CD4-positive, alpha-beta T cell treated with Interleukin-6 for 4 hours (primary cell): ENCODE data around the gene VPS26C.

ENCODE experiments used
- DNase-seq: peaks from one replicate; pipeline ENCODE4 v3.0.0-alpha.2; 2020; ENCODE audit warnings: mixed read lengths

VPS26C gene

GRCh38 chr21:37200641-37201480 lies 66.3 kb downstream of the VPS26C start:
- DNase-seq: no peak

DNA sequence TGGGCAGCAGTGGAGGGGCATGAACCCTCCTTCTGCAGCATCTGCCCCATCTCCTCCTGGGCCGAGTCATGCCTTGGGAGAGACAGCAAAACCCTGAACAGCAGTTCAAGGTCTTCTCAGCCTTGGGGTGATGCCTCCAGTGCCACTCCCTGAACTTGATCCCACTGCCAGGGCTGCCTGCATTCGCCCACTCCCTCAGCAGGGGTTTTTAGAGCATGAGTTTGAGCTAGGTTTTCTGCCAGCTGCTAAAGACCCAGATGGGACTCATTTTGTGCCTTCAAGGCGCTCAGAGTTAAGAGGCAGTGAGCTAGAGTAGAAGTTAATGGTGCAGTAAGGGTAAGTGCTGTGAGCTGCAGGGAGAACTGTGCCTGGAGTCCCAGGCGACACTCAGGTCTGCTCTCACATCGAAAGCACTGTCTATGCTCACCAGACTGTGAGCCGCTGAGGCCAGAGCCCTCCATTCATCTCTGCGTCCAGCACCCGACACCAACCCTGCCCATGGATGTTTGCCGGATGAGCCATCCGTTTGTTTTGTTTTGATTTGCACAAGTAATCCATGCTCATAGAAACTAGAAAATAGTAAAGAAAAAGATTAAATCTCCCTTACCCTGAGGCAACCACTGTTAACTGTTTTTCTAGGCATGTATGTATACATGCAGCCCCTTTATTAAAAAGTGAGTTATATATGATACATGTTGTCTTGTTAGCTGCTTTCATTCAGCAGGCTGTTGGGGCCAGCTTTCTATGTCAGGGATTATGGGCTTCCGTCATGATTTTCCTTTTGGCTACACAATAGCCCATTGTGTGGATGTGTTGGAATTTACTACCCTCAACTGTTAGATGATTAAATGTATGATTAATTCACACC lies 67.8 kb downstream of the VPS26C start:
- no peak for DNase-seq

DNA sequence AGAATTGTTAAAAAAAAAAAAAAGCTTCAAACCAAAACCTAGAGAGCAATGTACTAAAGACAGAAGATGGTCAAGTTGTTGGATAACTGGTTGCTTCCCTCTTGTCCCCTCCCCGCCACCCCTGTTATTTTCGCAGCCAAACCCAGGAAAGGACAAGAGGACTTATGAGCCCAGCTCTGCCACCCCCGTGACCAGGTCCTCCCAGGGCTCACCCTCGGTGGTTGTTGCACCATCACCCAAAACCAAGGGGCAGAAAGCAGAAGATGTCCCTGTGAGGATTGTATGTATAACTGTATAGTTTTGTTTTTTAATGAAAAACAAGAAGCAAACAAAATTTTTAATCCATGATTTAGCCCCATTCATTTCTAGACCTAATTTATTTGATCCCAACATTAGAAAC lies 69.4 kb downstream of the VPS26C start:
- no peak for DNase-seq

DNA sequence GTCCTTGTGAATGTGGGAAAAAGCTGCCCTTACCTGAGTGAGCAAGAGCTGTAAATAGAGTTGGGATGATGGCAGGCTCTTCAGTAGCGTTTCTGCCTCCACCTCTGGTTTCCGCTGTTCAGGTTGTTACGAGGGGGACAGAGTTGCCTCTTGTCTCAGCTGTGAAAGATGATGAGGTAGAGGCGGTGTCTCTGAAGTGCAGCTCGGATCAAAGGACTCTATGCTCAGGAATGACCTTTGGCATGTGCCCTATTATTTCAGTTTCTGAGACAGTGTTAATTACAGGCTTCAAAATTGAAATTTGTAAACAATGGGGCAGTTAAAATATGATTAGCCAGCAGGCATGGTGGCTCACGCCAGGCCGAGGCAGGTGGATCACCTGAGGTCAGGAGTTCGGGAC lies 70.3 kb downstream of the VPS26C start:
- no peak for DNase-seq

DNA sequence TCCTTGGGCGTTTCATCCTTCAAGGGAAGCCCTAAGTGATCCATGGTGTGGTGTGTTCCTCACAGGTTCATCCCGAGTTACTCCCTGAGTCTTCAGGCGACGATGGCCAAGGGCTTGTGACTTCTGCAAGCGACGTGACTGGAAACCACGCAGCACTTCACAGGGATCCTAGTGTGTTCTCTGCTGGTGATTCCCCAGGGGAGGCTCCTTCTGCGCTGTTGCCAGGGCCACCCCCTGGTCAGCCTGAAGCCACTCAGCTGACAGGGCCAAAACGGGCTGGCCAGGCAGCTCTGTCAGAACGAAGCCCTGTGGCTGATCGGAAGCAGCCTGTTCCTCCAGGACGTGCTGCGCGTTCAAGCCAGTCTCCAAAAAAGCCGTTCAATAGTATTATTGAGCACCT lies 71.5 kb downstream of the VPS26C start:
- no peak for DNase-seq

DNA sequence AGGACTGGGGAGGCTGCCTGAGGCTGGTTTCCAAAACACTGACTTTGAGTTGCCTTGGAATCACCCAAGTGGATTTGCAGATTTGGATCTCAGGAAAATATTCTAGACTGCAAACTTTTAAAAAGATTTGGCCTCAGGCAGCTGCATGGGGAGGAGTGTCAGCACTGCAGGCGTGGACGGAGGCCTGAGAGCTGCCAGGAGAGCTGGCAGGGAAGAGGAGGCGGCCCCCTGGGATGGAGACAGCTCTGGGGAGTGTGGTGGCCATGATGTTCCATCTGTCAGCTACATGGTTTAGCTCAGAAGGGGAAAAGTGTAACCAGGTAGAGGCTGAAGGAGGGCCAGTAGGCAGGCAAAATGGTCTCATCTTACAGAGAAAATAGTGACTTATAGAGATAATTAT lies 72.1 kb downstream of the VPS26C start:
- DNase-seq: no peak

DNA sequence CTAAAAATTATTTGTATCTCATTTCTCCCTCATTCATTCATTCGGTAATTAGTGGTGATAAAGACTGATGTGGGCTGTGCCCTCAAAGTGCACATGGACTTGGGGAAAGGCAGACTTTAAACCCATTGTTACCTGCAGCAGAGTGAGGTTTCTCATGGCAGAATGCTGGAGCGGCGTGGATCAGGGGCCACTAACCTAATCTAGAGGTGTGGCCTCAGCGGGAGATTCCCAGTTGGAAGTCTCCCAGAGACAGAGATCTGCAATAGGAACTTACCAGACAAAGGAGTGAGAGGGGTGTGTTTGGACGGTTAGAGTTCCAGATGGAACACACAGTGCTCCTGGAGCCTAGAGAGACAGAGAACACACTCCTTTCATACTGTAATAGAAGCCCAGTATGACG lies 73.5 kb downstream of the VPS26C start:
- DNase-seq: no peak

GRCh38 chr21:37193006-37193405 lies 74.1 kb downstream of the VPS26C start:
- DNase-seq: no peak

DNA sequence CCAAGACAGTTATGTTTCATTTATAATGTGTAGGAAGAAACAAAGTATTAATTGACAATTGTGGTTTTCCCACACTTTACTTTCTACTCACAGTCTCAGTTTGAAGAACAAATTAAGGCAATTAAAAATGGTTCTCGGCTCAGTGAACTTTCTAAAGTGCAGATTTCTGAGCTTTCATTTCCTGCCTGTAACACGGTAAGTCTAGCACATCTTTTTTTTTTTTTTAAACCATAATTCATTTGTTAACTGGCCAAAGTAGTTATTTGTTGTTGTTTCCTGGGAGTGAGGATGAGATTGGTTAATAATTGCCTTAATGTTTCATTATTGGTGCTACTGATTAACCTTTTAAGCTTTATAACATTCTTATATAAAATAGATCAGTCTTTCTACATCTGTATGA lies 75.1 kb downstream of the VPS26C start:
- no peak for DNase-seq

- no peak for DNase-seq
These were observed 78.3 kb downstream of the VPS26C start for GRCh38 chr21:37188825-37189224.

DNA sequence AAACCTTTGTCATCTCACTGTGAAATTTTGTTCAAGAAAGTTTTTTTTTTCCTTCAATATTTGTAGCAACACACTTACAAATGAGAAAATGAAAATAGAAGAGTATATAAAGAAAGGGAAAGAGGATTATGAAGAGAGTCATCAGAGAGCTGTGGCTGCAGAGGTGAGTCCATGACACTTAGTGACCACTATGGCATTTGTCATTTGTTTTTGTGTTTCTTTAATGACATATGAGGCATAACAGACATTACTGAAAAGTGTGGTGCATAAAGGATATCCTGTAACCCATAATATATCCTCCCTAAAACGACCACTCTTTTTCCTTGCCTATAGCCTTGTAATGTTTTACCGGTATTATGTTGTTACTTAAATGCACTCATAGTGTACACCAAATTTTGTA lies 80.2 kb downstream of the VPS26C start:
- no peak for DNase-seq

GRCh38 chr21:37184784-37185593 lies 82.1 kb downstream of the VPS26C start:
- no peak for DNase-seq

DNA sequence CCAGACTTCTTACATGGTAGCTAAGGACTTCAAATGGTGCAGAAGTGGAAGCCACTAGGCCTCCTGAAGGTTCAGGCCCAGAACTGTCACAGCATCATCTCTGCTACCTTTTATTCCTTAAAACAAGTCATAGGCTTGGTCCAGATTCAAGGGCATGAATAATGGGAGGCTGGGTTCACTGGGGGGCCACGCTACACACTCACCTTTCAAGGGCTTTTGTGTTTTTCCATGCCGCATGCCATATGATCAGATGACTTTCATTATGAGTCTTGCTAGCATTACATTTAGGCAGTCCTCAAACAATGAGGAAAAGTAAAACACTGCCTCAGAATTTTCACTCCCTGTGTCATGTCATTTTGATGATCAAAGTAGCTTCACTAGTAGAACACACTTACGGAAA lies 83.4 kb downstream of the VPS26C start:
- DNase-seq: no peak

GRCh38 chr21:37182222-37182621 lies 84.9 kb downstream of the VPS26C start:
- DNase-seq: no peak

GRCh38 chr21:37181059-37181458 lies 86.1 kb downstream of the VPS26C start:
- DNase-seq: no peak

DNA sequence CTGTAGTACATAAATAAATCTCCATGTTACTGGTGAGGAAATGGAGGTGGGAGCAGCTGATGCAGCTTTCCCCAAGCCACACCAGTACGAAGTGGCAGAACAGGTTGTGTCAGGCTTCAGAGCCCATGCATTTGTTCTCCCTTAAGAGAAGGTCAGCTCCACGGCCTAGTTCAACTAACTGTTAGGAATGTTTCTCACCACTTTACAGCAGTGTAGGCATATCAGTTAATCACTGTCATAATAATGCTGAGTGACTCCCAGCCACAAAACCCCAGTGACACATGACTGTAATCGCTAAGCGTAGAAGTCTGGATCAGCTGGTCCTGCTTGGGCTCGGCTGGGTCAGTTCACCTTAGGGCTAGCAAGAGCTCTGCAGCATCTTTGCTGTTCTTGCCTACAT lies 90.4 kb downstream of the VPS26C start:
- no peak for DNase-seq
